HCT116 (cell line): ENCODE measurements around the gene UVRAG. TPM values are rescaled to one million over a fixed set of nuclear protein-coding genes. Genes with fewer than 3 reads are reported as not detected.

ENCODE experiments used
- ATAC-seq: fragments of 200-7000 bp; cut with Tn5 transposase; 2 replicates; pipeline ENCODE4 v1.9.1; 2020; ENCODE audit warnings: mild to moderate bottlenecking, moderate library complexity
- BruUV-seq: library from RNA; stranded (reverse); fragments of 400-500 nt; replicated peaks from 2 replicates; lab custom pipeline; 2021; lab: Mats Ljungman, UMichigan
- CTCF ChIA-PET: fragments of 300-600 bp; sonication (Branson Sonifier 250); formaldehyde crosslinking; loops from one replicate; lab custom pipeline; 2021; ENCODE audit warnings: antibody characterized with exemption; lab: Charles Lee
- POLR2A ChIA-PET: fragments of 300-600, 350-600 bp; sonication (Branson Sonifier 250); formaldehyde crosslinking; loops from one replicate; lab custom pipeline; 2021; ENCODE audit warnings: antibody characterized with exemption; lab: Charles Lee
- RAD21 ChIA-PET, 2 experiments: fragments of 300-600 bp; sonication (Branson Sonifier 250); formaldehyde crosslinking; loops; one replicate each; lab custom pipeline; 2023; ENCODE audit warnings: low total read pairs in 2 of 2; ENCODE audit not compliant: uncharacterized antibody in 2 of 2, unreplicated experiment in 2 of 2, low non-redundant PET in 1 of 2; lab: Charles Lee
- DNase-seq: peaks from one replicate; pipeline ENCODE4 v3.0.0-alpha.2; 2010; ENCODE audit warnings: low read depth, low spot score
- H2AFZ ChIP-seq: fragments of 200-600 bp; shearing (Covaris generic), sonication (generic); 2 replicates; pipeline ENCODE4 v1.6.1; 2017; ENCODE audit warnings: low read depth, mixed run types, mixed read lengths, antibody characterized with exemption, low read length; ENCODE audit not compliant: poor library complexity, severe bottlenecking
- H3K27ac ChIP-seq: 2 replicates; pipeline ENCODE4 v1.5.1; 2012; ENCODE audit warnings: low read depth, low read length
- H3K27me3 ChIP-seq: fragments of 200-600 bp; sonication (generic); 2 replicates; pipeline ENCODE4 v1.6.1; 2016; ENCODE audit warnings: mixed run types, low read length, mixed read lengths; ENCODE audit not compliant: insufficient read depth
- H3K36me3 ChIP-seq, 2 experiments: fragments of 200-500 bp in 1 of 2; fragments of 200-600 bp in 1 of 2; sonication (Bioruptor generic) in 1 of 2; sonication (generic) in 1 of 2; 2 replicates each; pipeline versions ENCODE4 v1.5.1 to v1.6.1; 2014 to 2016; ENCODE audit warnings: low read length in 2 of 2, inconsistent platforms in 1 of 2, mixed read lengths in 1 of 2, mixed run types in 1 of 2; ENCODE audit not compliant: insufficient read depth in 2 of 2, control insufficient read depth in 1 of 2
- H3K4me1 ChIP-seq, 2 experiments: fragments of 200-600 bp in 1 of 2; sonication (generic) in 1 of 2; 2 replicates each; pipeline versions ENCODE4 v1.5.1 to v1.6.1; 2012 to 2017; ENCODE audit warnings: low read length in 2 of 2, inconsistent platforms in 1 of 2, mild to moderate bottlenecking in 1 of 2, mixed read lengths in 1 of 2, mixed run types in 1 of 2, moderate library complexity in 1 of 2; ENCODE audit not compliant: insufficient read depth in 2 of 2, control insufficient read depth in 1 of 2
- H3K4me2 ChIP-seq: fragments of 200-600 bp; sonication (generic); 2 replicates; pipeline ENCODE4 v1.6.1; 2017; ENCODE audit warnings: mixed run types, low read length, mixed read lengths
- H3K4me3 ChIP-seq, 2 experiments: fragments of 200-600 bp in 1 of 2; sonication (generic) in 1 of 2; replicated peaks in 1 of 2; 2 replicates each; pipeline ENCODE4 v1.5.1; 2011 to 2016; ENCODE audit warnings: low read length in 2 of 2, control low read depth in 1 of 2, low read depth in 1 of 2, mild to moderate bottlenecking in 1 of 2, mixed read lengths in 1 of 2, mixed run types in 1 of 2
- H3K79me2 ChIP-seq: fragments of 200-600 bp; sonication (generic); 2 replicates; pipeline ENCODE4 v1.6.1; 2017; ENCODE audit warnings: mild to moderate bottlenecking, mixed run types, low read length, moderate library complexity, mixed read lengths; ENCODE audit not compliant: insufficient read depth
- H3K9ac ChIP-seq: fragments of 200-600 bp; sonication (generic); 2 replicates; pipeline ENCODE4 v1.6.1; 2016; ENCODE audit warnings: low read length, mixed read lengths
- H3K9me2 ChIP-seq: fragments of 200-600 bp; sonication (generic), shearing (Covaris generic); 2 replicates; pipeline ENCODE4 v1.6.1; 2017; ENCODE audit warnings: mixed run types, mild to moderate bottlenecking, moderate library complexity; ENCODE audit not compliant: insufficient read depth
- H3K9me3 ChIP-seq, 2 experiments: fragments of 200-500 bp in 1 of 2; fragments of 200-600 bp in 1 of 2; sonication (Bioruptor generic) in 1 of 2; sonication (generic) in 1 of 2; 2 replicates each; pipeline ENCODE4 v1.6.1; 2014 to 2017; ENCODE audit warnings: low read length in 2 of 2, mixed read lengths in 2 of 2, inconsistent platforms in 1 of 2, low read depth in 1 of 2, mild to moderate bottlenecking in 1 of 2, mixed run types in 1 of 2, moderate library complexity in 1 of 2; ENCODE audit not compliant: control insufficient read depth in 1 of 2, insufficient read depth in 1 of 2
- H4K20me1 ChIP-seq: fragments of 200-600 bp; sonication (generic), shearing (Covaris generic); 2 replicates; pipeline ENCODE4 v1.6.1; 2017; ENCODE audit warnings: mixed run types, mild to moderate bottlenecking, moderate library complexity; ENCODE audit not compliant: insufficient read depth
- CEBPB ChIP-seq: IDR thresholded peaks from 2 replicates; pipeline ENCODE4 v1.6.1; 2012; ENCODE audit warnings: low read depth
- EZH2phosphoT487 ChIP-seq: fragments of 200-600 bp; IDR thresholded peaks from 2 replicates; pipeline ENCODE4 v1.6.1; 2018; ENCODE audit warnings: antibody characterized with exemption, borderline replicate concordance
- FOSL1 ChIP-seq: IDR thresholded peaks from 2 replicates; pipeline ENCODE4 v1.6.1; 2012; ENCODE audit warnings: low read depth
- POLR2AphosphoS5 ChIP-seq: IDR thresholded peaks from 2 replicates; pipeline ENCODE4 v1.6.1; 2011; ENCODE audit warnings: mild to moderate bottlenecking, low read depth, low read length, moderate library complexity
- RAD21 ChIP-seq: IDR thresholded peaks from 2 replicates; pipeline ENCODE4 v1.6.1; 2012; ENCODE audit warnings: low read depth, mild to moderate bottlenecking
- SRF ChIP-seq: IDR thresholded peaks from 2 replicates; pipeline ENCODE4 v1.6.1; 2012; ENCODE audit warnings: low read depth
- TCF7L2 ChIP-seq: IDR thresholded peaks from 2 replicates; pipeline ENCODE4 v1.7.0; 2011; ENCODE audit warnings: borderline replicate concordance, inconsistent platforms; ENCODE audit not compliant: insufficient read depth, insufficient read length; ENCODE audit errors: extremely low read depth
- ZBTB33 ChIP-seq: IDR thresholded peaks from 2 replicates; pipeline ENCODE4 v1.6.1; 2011; ENCODE audit warnings: mild to moderate bottlenecking, low read length, moderate library complexity; ENCODE audit not compliant: insufficient replicate concordance; ENCODE audit errors: extremely low read depth
- ZNF274 ChIP-seq: fragments of 200-500 bp; sonication (Bioruptor generic); IDR thresholded peaks from 2 replicates; pipeline ENCODE4 v1.6.1; 2014; ENCODE audit warnings: mild to moderate bottlenecking, low read depth, low read length, inconsistent platforms
- intact Hi-C: fragments of 100-400 bp; cut with micrococcal nuclease; formaldehyde crosslinking; loops from 2 replicates; pipeline ENCODE4 v1.10.0; 2022
- total RNA-seq: library from RNA; stranded (reverse); gene quantifications from one replicate; pipeline ENCODE4 v1.2.1, GENCODE V29; 2021; ENCODE audit not compliant: unreplicated experiment

Gene UVRAG
- total RNA-seq, 1 experiment from 2014 or later, result 12.3 TPM

GRCh38 chr11:75946531-75947530 is 131.8 kb downstream of the UVRAG start:
- intact Hi-C loops, result no loop called here
- DNase-seq (peak; percentile 6), ATAC-seq (peak; percentile 42)
- no peaks in the 10 kb centered on the region for H4K20me1 ChIP-seq
- no peaks in the 10 kb centered on the region for H3K79me2 ChIP-seq
- POLR2A ChIA-PET, result no interaction called here
- no peaks in the 10 kb centered on the region for H3K9me3 ChIP-seq
- H3K9me2 ChIP-seq, result no peaks in the 10 kb centered on the region
- RAD21 ChIA-PET, result no interaction called here
- H3K27ac ChIP-seq, result no peak overlapping the region
- no peaks in the 10 kb centered on the region for H3K36me3 ChIP-seq
- H3K4me2 ChIP-seq, result no peak overlapping the region
- CTCF ChIA-PET, result no interaction called here
- H3K9ac ChIP-seq, result no peak overlapping the region
- H3K4me3 ChIP-seq, result no peak overlapping the region
- no peak overlapping the region for H2AFZ ChIP-seq
- no peaks in the 10 kb centered on the region for H3K27me3 ChIP-seq
- peaks cover 7 to 9% of the 10 kb centered on the region in 2 experiments; a peak in 2 of 4 replicates for H3K4me1 ChIP-seq
- TF ChIP-seq ZBTB33 (no peak), SRF (peak; percentile 28; the same call in 1 of the 2 replicates)
- BruUV-seq, result no TSS peak

GRCh38 chr11:75949023-75949672 is 134.1 kb downstream of the UVRAG start:
- Histone ChIP-seq H3K79me2 (no peaks in the 10 kb centered on the region), H3K4me1 (peaks cover 7 to 9% of the 10 kb centered on the region in 2 experiments; a peak in 2 of 4 replicates), H3K4me3 (no peak overlapping the region), H3K9me3 (no peaks in the 10 kb centered on the region), H3K9me2 (no peaks in the 10 kb centered on the region), H4K20me1 (no peaks in the 10 kb centered on the region), H3K36me3 (no peaks in the 10 kb centered on the region), H3K27ac (no peak overlapping the region), H2AFZ (no peak overlapping the region), H3K9ac (no peak overlapping the region), H3K4me2 (no peak overlapping the region), H3K27me3 (no peaks in the 10 kb centered on the region)
- CTCF ChIA-PET, result no interaction called here
- POLR2A ChIA-PET, result no interaction called here
- intact Hi-C loops, result no loop called here
- BruUV-seq, result no TSS peak
- TF ChIP-seq EZH2phosphoT487 (no peak), RAD21 (no peak), POLR2AphosphoS5 (no peak), ZNF274 (no peak), TCF7L2 (no peak), SRF (no peak), CEBPB (no peak), FOSL1 (no peak)
- DNase-seq (no peak), ATAC-seq (no peak)
- RAD21 ChIA-PET, result no interaction called here
